Measurements from ENCODE around the gene IRF7. TPM values are rescaled to one million over a fixed set of nuclear protein-coding genes. Genes with fewer than 3 reads are reported as not detected.

Gene IRF7
- total and polyA plus RNA-seq, 10 donors, result 52.3 to 99.1 (median 83.4) TPM

- H3K36me3 ChIP-seq, result peaks cover 0 to 71% (median 14%) of the 10 kb centered on the region in 6 donors
- no peak for DNase-seq
- no peak overlapping the region for H3K4me3 ChIP-seq
- no peak for TF ChIP-seq POLR2A (IDR thresholded peaks at IDR 0.05)
- TF ChIP-seq POLR2AphosphoS5 (IDR thresholded peaks at IDR 0.05), result peak in 1 of 3 donors; percentile 30
- TF ChIP-seq CTCF (IDR thresholded peaks at IDR 0.05 in 8 of 11, conservative IDR thresholded peaks at IDR 0.05 in 3 of 11), result no peak
- intact Hi-C loops (cut with DNase I; ENCODE audit: low total_unique reads), result no loop called here
- peaks cover 0 to 18% (median 12%) of the 10 kb centered on the region in 7 donors for H3K27me3 ChIP-seq (replicated peaks in 1 of 7)
- H3K27ac ChIP-seq, result no peak overlapping the region
- 89 to 95% (median 94%) methylated on average over 34 to 50 of the region's 50 CpGs for WGBS, 5 donors
- peaks cover 0 to 32% (median 18%) of the 10 kb centered on the region in 6 donors for H3K4me1 ChIP-seq
- H3K9me3 ChIP-seq, result no peaks in the 10 kb centered on the region
These were observed 28.3 kb upstream of the IRF7 start for GRCh38 chr11:643849-644738.

GRCh38 chr11:643366-643765 lies 27.6 kb upstream of the IRF7 start:
- WGBS, 5 donors, result 86 to 96% (median 92%) methylated on average over 8 to 9 of the region's 9 CpGs
- peaks cover 0 to 26% (median 20%) of the 10 kb centered on the region in 7 donors for H3K27me3 ChIP-seq (replicated peaks in 1 of 7)
- no peak for DNase-seq
- TF ChIP-seq POLR2AphosphoS5 (IDR thresholded peaks at IDR 0.05), result no peak
- TF ChIP-seq CTCF (IDR thresholded peaks at IDR 0.05 in 8 of 11, conservative IDR thresholded peaks at IDR 0.05 in 3 of 11), result no peak
- no peak for TF ChIP-seq POLR2A (IDR thresholded peaks at IDR 0.05)
- H3K4me1 ChIP-seq, result peaks cover 2 to 40% (median 25%) of the 10 kb centered on the region in 6 donors
- H3K36me3 ChIP-seq, result peaks cover 0 to 63% (median 14%) of the 10 kb centered on the region in 6 donors
- no peaks in the 10 kb centered on the region for H3K9me3 ChIP-seq
- intact Hi-C loops (cut with DNase I; ENCODE audit: low total_unique reads), result no loop called here
- H3K4me3 ChIP-seq, result no peak overlapping the region
- H3K27ac ChIP-seq, result no peak overlapping the region

GRCh38 chr11:641806-642370 lies 26.1 kb upstream of the IRF7 start:
- no peaks in the 10 kb centered on the region for H3K9me3 ChIP-seq
- peaks cover 0 to 40% (median 35%) of the 10 kb centered on the region in 7 donors for H3K27me3 ChIP-seq (replicated peaks in 1 of 7)
- 92 to 96% (median 95%) methylated on average over 19 of the region's 19 CpGs for WGBS, 5 donors
- no peak overlapping the region for H3K4me3 ChIP-seq
- intact Hi-C loops (cut with DNase I; ENCODE audit: low total_unique reads), result no loop called here
- peaks cover 0 to 48% (median 14%) of the 10 kb centered on the region in 6 donors for H3K36me3 ChIP-seq
- peak overlapping the region in 2 of 8 donors; percentile 48 to 57 for H3K27ac ChIP-seq
- peak in 1 of 3 donors; percentile 23 for TF ChIP-seq POLR2AphosphoS5 (IDR thresholded peaks at IDR 0.05)
- TF ChIP-seq POLR2A (IDR thresholded peaks at IDR 0.05), result no peak
- peaks cover 10 to 54% (median 37%) of the 10 kb centered on the region in 6 donors for H3K4me1 ChIP-seq
- no peak for DNase-seq

GRCh38 chr11:640021-640706 lies 24.4 kb upstream of the IRF7 start:
- intact Hi-C loops (cut with DNase I; ENCODE audit: low total_unique reads), result no loop called here
- H3K36me3 ChIP-seq, result peaks cover 0 to 34% (median 13%) of the 10 kb centered on the region in 6 donors
- peaks cover 0 to 57% (median 47%) of the 10 kb centered on the region in 7 donors for H3K27me3 ChIP-seq (replicated peaks in 1 of 7)
- peak overlapping the region in 3 of 8 donors; percentile 13 to 53 (median 13) for H3K4me3 ChIP-seq
- H3K27ac ChIP-seq, result no peak overlapping the region
- H3K9me3 ChIP-seq, result no peaks in the 10 kb centered on the region
- no peak for TF ChIP-seq CTCF (IDR thresholded peaks at IDR 0.05 in 8 of 11, conservative IDR thresholded peaks at IDR 0.05 in 3 of 11)
- peak; percentile 26 to 69 (median 36) for TF ChIP-seq POLR2AphosphoS5 (IDR thresholded peaks at IDR 0.05)
- TF ChIP-seq POLR2A (IDR thresholded peaks at IDR 0.05), result no peak
- WGBS, 5 donors, result 4 to 31% (median 10%) methylated on average over 21 to 64 of the region's 69 CpGs
- no peak for DNase-seq
- peaks cover 12 to 64% (median 41%) of the 10 kb centered on the region in 6 donors for H3K4me1 ChIP-seq

Data from spleen (tissue), 11 donors.